ENCODE results near the gene GNPTAB. TPM values are rescaled to one million over a fixed set of nuclear protein-coding genes. Genes with fewer than 3 reads are reported as not detected.

GNPTAB gene
- total RNA-seq, 1 donor from 2014 or later, result 24.7 TPM

DNA sequence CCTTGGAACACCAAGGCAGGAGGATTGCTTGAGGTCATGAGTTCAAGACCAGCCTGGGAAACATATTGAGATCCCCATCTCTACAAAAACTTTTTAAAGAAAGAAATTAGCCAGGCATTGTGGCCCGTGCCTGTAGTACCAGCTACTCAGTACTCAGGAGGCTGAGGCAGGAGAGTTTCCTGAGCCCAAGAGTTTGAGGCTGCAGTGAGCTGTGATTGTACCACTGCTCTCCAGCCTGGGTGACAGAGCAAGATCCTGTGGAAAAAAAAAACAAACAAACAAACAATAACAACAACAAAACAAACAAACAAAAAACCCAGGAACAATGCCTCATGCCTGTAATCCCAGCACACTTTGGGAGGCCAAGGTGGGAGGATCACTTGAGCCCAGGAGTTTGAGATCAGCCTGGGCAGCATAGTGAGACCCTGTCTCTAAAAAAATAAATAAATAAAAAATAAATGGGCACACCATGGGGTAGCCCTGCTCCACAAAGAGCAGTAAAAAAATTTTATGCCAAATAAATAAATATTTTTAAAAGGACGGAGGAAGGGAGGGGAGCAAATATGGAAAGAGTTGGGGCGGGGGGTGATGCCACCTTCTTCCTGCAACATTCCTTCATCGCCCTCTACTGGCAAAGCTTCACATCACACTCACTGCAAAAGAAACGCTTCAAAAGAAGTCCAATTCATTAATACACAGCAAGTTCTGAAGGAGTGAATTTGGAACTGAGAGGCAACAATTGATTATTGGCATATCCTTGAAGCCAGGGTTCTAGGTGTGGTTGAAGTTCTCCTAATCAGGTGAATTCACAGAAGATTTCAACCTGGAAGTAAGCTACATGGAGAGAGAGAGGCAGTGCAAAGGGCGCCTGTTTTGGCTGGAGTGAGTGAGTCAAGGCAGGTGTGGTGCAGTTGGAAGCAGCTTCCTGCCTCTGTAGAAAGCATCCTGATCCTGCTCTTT is 8.8 kb upstream of the GNPTAB start:
- no peak overlapping the region for H3K4me3 ChIP-seq (ENCODE audit: low read depth, low read length)
- TF ChIP-seq, protein P1, sequence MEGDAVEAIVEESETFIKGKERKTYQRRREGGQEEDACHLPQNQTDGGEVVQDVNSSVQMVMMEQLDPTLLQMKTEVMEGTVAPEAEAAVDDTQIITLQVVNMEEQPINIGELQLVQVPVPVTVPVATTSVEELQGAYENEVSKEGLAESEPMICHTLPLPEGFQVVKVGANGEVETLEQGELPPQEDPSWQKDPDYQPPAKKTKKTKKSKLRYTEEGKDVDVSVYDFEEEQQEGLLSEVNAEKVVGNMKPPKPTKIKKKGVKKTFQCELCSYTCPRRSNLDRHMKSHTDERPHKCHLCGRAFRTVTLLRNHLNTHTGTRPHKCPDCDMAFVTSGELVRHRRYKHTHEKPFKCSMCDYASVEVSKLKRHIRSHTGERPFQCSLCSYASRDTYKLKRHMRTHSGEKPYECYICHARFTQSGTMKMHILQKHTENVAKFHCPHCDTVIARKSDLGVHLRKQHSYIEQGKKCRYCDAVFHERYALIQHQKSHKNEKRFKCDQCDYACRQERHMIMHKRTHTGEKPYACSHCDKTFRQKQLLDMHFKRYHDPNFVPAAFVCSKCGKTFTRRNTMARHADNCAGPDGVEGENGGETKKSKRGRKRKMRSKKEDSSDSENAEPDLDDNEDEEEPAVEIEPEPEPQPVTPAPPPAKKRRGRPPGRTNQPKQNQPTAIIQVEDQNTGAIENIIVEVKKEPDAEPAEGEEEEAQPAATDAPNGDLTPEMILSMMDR (conservative IDR thresholded peaks at IDR 0.05; ENCODE audit: low read depth, low read length), result peak; percentile 88
- DNase-seq (ENCODE audit: low read depth), result no peak

- no peak for DNase-seq (ENCODE audit: low read depth)
- TF ChIP-seq, protein P1 (conservative IDR thresholded peaks at IDR 0.05; ENCODE audit: low read depth, low read length), result no peak
These were observed 8.0 kb upstream of the GNPTAB start for GRCh38 chr12:101838628-101839323.

GRCh38 chr12:101832030-101832429 is 1.3 kb upstream of the GNPTAB start:
- DNase-seq (ENCODE audit: low read depth), result no peak
- TF ChIP-seq, protein P1 (conservative IDR thresholded peaks at IDR 0.05; ENCODE audit: low read depth, low read length), result no peak
- H3K4me3 ChIP-seq (ENCODE audit: low read depth, low read length), result no peak overlapping the region

More at GRCh38 chr12:101838628-101839323, 8.0 kb upstream of the GNPTAB start:
- H3K4me3 ChIP-seq (ENCODE audit: low read depth, low read length), result no peak overlapping the region

GRCh38 chr12:101829639-101830366 is 956 bp downstream of the GNPTAB start:
- TF ChIP-seq, protein P1 (conservative IDR thresholded peaks at IDR 0.05; ENCODE audit: low read depth, low read length), result no peak
- H3K4me3 ChIP-seq (ENCODE audit: low read depth, low read length), result peak overlapping the region; percentile 96
- no peak for DNase-seq (ENCODE audit: low read depth)

DNA sequence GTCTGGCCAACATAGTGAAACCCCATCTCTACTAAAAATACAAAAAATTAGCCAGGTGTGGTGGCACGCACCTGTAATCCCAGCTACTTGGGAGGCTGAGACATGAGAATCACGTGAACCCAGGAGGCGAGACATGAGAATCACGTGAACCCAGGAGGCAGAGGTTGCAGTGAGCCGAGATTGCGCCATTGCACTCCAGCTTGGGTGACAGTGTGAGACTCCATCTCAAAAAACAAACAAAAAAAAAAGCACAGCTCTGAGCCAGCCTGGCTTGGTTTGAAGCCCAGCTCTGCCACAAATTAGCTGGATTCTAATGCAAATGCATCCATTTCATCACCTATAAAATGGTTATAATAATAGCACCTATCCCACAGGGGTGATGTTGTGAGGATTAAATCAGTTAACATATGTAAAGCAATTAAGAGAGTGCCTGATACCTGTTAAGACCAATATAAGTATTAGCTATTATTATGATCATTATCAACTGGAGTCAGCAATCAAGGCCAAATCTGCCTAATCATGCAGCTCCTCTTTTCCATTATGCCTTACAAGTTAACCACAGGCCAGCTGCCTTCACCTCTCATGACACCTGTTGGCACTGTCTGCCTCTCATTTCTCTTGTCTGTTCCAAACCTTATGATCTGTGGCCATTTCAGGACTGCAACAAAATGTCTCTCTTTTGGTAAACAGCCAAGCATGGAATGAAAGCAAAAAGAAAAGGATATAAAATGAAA is 2.1 kb downstream of the GNPTAB start:
- no peak for DNase-seq (ENCODE audit: low read depth)
- TF ChIP-seq, protein P1 (conservative IDR thresholded peaks at IDR 0.05; ENCODE audit: low read depth, low read length), result no peak
- no peak overlapping the region for H3K4me3 ChIP-seq (ENCODE audit: low read depth, low read length)

GRCh38 chr12:101826766-101827368 is 3.9 kb downstream of the GNPTAB start:
- DNase-seq (ENCODE audit: low read depth), result no peak
- TF ChIP-seq, protein P1 (conservative IDR thresholded peaks at IDR 0.05; ENCODE audit: low read depth, low read length), result no peak
- H3K4me3 ChIP-seq (ENCODE audit: low read depth, low read length), result no peak overlapping the region
